ENCODE results near the gene SCNM1.

DNA sequence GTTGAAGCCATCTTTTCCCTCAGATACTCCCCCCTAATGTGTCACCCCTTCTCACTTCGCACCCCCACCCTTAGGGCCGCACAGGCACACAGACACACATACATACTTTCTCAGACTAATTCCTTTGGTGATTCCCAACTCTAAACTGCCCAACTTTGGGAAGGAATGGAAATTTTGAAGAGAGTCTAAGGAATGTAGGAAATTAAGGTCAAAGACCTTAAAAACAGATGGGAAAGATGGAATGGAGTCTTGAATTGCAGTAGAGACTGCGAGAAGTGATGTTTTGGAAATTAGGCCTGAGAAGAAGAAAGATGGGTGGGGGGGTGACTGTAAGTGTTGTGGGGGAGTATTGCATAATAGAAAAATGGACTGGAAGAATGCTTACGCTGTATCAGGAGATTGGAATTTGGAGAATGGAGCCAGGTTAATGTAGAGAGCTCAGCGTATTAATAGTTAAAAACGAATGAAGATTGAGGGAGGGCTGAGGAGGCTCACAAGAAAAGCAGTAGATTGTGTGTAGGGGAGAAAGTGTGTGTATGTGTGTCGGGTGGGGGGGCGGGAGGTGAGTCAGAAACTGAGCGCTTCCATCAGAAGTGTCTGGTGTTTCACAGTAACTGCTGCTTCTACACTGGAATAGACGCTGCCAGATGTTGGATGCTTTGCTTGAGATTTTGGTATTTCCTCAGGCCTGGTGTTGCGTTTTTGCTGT lies 34.1 kb downstream of the SCNM1 start:
- TF ChIP-seq POLR2AphosphoS5 (IDR thresholded peaks at IDR 0.05; ENCODE audit: borderline replicate concordance, low read depth, low read length) (no peak), EZH2 (IDR thresholded peaks at IDR 0.05) (no peak), FOXP2 (optimal IDR thresholded peaks at IDR 0.05; ENCODE audit: control extremely low read depth, extremely low read length, insufficient read depth) (no peak)

All from SK-N-MC (cell line).